ENCODE results near the gene ID1. TPM values are rescaled to one million over a fixed set of nuclear protein-coding genes. Genes with fewer than 3 reads are reported as not detected.
A peak's percentile ranks its signal among the peaks of the same experiment; 100 is the strongest.
"Not testable (repeated sequence)": the region's sequence is repeated elsewhere in the genome, so short reads cannot be mapped to it uniquely, and the experiment has no call there.

ID1 gene
- total and polyA plus RNA-seq, 2 of the 13 experiments (the other 11 are each of a cell fraction or from before 2014, with no cell fraction given), result 320 to 419 TPM

GRCh38 chr20:31623123-31623505, 18.0 kb downstream of the ID1 start (continued):
- not testable (repeated sequence) for TF ChIP-seq FOXP1 (IDR thresholded peaks at IDR 0.05)
- peak; percentile 8; the same call in 1 of the 2 replicates for TF ChIP-seq FOXP1 (CRISPR knock-in tag; IDR thresholded peaks at IDR 0.05)
- 0 out of 2 replicates have a peak, but pooled peaks have one; percentile 0 for TF ChIP-seq MBD4 (IDR thresholded peaks at IDR 0.05; ENCODE audit: borderline replicate concordance, low read length)

GRCh38 chr20:31626534-31626933, 21.4 kb downstream of the ID1 start:
- DNase-seq (ENCODE audit: low spot score); in situ Hi-C loops (cut with HindIII; ENCODE audit: extremely low pct_ligation_motif_present, low pct_unique_long_range_greater_than_20kb); ATAC-seq; H3K27ac ChIP-seq (ENCODE audit: extremely low read length, insufficient read depth, low read length); FAIRE-seq; POLR2A ChIA-PET; H3K4me2 ChIP-seq (ENCODE audit: low read depth, low read length); H4K20me1 ChIP-seq (ENCODE audit: insufficient read depth, low read length); H3K9me3 ChIP-seq (ENCODE audit: low read length); intact Hi-C loops (cut with micrococcal nuclease; ENCODE audit: unreplicated experiment); H2AFZ ChIP-seq (ENCODE audit: low read length); H3K79me2 ChIP-seq (ENCODE audit: insufficient read depth, low read length); H3K9ac ChIP-seq (ENCODE audit: insufficient read depth, low read depth, low read length); BruUV-seq (replicated peaks); H3K36me3 ChIP-seq (replicated peaks in 1 of 2; ENCODE audit: control insufficient read depth in 1 of 2, insufficient read depth in 2 of 2, low read length in 2 of 2); CTCF ChIA-PET (ENCODE audit: low intra/inter-chr PET ratio, low total read pairs); H3K4me3 ChIP-seq (replicated peaks in 1 of 3; ENCODE audit: insufficient read depth in 1 of 3, low read depth in 2 of 3, low read length in 3 of 3); H3K27me3 ChIP-seq (ENCODE audit: control insufficient read depth in 1 of 2, insufficient read depth in 2 of 2, low read length in 2 of 2): not testable (repeated sequence)
- 67% methylated on average over 8 of the region's 8 CpGs for WGBS (ENCODE audit: low lambda C conversion rate)
- peak; percentile 28; the same call in 1 of the 2 replicates for TF ChIP-seq MNT (IDR thresholded peaks at IDR 0.05)
- peaks cover 31% of the 10 kb centered on the region for H3K4me1 ChIP-seq (ENCODE audit: insufficient read depth, low read length)

GRCh38 chr20:31628057-31628456, 23.0 kb downstream of the ID1 start:
- DNase-seq (ENCODE audit: low spot score); H3K79me2 ChIP-seq (ENCODE audit: insufficient read depth, low read length); H3K36me3 ChIP-seq (replicated peaks in 1 of 2; ENCODE audit: control insufficient read depth in 1 of 2, insufficient read depth in 2 of 2, low read length in 2 of 2); H3K9ac ChIP-seq (ENCODE audit: insufficient read depth, low read depth, low read length); in situ Hi-C loops (cut with HindIII; ENCODE audit: extremely low pct_ligation_motif_present, low pct_unique_long_range_greater_than_20kb); H3K27me3 ChIP-seq (ENCODE audit: control insufficient read depth in 1 of 2, insufficient read depth in 2 of 2, low read length in 2 of 2); BruUV-seq (replicated peaks); H2AFZ ChIP-seq (ENCODE audit: low read length); POLR2A ChIA-PET; FAIRE-seq; H3K4me3 ChIP-seq (replicated peaks in 1 of 3; ENCODE audit: insufficient read depth in 1 of 3, low read depth in 2 of 3, low read length in 3 of 3); CTCF ChIA-PET (ENCODE audit: low intra/inter-chr PET ratio, low total read pairs); H3K9me3 ChIP-seq (ENCODE audit: low read length); H3K4me2 ChIP-seq (ENCODE audit: low read depth, low read length); H4K20me1 ChIP-seq (ENCODE audit: insufficient read depth, low read length); ATAC-seq; intact Hi-C loops (cut with micrococcal nuclease; ENCODE audit: unreplicated experiment); H3K27ac ChIP-seq (ENCODE audit: extremely low read length, insufficient read depth, low read length): not testable (repeated sequence)
- peaks cover 16% of the 10 kb centered on the region for H3K4me1 ChIP-seq (ENCODE audit: insufficient read depth, low read length)
- WGBS (ENCODE audit: low lambda C conversion rate), result 40% methylated on average over 2 of the region's 2 CpGs

Data from HepG2 (cell line).